Measurements from ENCODE around the gene TMEM52. TPM values are rescaled to one million over a fixed set of nuclear protein-coding genes. Genes with fewer than 3 reads are reported as not detected.

TMEM52 gene
- total RNA-seq, 5 donors from 2014 or later (not counting 1 experiment from before 2014, with no cell fraction given), result 0.28 to 0.93 (median 0.69) TPM; not detected in 2

GRCh38 chr1:1893997-1894353, 25.1 kb downstream of the TMEM52 start:
- Histone ChIP-seq H3K27me3 (replicated peaks in 1 of 2; ENCODE audit: control insufficient read depth in 2 of 2, extremely low read depth in 1 of 2, insufficient read depth in 2 of 2, low read length in 1 of 2) (peaks cover 0 to 21% of the 10 kb centered on the region in 2 experiments), H3K9me3 (no peaks in the 10 kb centered on the region), H3K27ac (ENCODE audit: low read length) (no peak overlapping the region), H3K4me3 (ENCODE audit: control insufficient read depth in 1 of 2, extremely low read depth in 1 of 2, low read length in 1 of 2) (no peak overlapping the region), H3K36me3 (ENCODE audit: control insufficient read depth in 2 of 2, extremely low read depth in 1 of 2, insufficient read depth in 1 of 2, low read length in 1 of 2) (no peaks in the 10 kb centered on the region), H3K4me1 (ENCODE audit: control insufficient read depth in 1 of 2, extremely low read depth in 1 of 2, insufficient read depth in 2 of 2, low read length in 2 of 2) (peaks cover 16 to 52% of the 10 kb centered on the region in 2 experiments)
- Mint-ChIP-seq H3K27me3 (no peaks in the 10 kb centered on the region), H3K4me3 (peak overlapping the region in 1 of 3 donors; percentile 47), H3K4me1 (peaks cover 34 to 43% (median 37%) of the 10 kb centered on the region in 3 donors), H3K9me3 (no peaks in the 10 kb centered on the region), H3K27ac (peak overlapping the region; percentile 55 to 75), H3K36me3 (no peaks in the 10 kb centered on the region)
- ChIA-PET CTCF (interaction anchor here in 1 of 2 donors (0.5 kb wide), 1 partner anchor 50 kb away, joined by 3 read pairs; no protein-coding TSS in a partner anchor), POLR2A (no interaction called here)
- ATAC-seq (replicated peaks in 1 of 4) (no peak), DNase-seq (no peak)
- WGBS (ENCODE audit: insufficient coverage), result 100% methylated on average over 2 of the region's 2 CpGs

DNA sequence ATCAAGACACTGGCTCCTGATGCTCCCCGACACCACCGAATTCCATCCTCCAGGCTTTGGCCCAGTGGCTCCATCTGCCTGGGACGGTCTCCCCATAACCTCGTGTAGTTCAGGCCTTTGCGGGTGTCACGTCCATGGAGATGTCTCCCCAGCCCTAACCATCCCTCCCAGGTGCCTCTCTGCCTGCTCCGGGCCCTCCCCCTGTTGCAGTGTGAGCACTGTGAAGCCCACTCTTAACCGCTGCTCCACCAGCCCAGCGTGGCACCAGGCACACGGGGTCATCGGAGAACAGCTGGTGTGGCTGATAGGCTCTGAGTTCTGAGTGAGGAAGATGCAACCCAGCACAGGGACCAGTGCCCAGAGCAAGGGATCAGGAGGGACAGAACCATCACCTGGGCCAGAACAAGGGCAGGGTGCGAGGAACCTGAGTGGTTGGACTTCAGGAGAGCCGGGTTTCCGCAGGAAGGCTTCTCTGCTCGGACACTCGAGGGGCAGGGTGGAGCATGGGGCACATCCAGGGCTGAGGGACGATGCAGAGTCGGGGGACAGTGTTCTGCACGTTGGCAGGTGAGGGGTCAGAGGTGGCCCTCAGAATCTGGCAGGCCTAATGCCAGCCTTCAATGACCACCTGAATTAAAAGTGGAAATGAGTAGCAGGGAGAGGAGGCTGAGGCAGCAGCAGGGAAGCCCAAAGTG, 25.6 kb downstream of the TMEM52 start:
- no peak for DNase-seq
- Histone ChIP-seq H3K4me3 (ENCODE audit: control insufficient read depth in 1 of 2, extremely low read depth in 1 of 2, low read length in 1 of 2) (no peak overlapping the region), H3K9me3 (no peaks in the 10 kb centered on the region), H3K27me3 (replicated peaks in 1 of 2; ENCODE audit: control insufficient read depth in 2 of 2, extremely low read depth in 1 of 2, insufficient read depth in 2 of 2, low read length in 1 of 2) (peaks cover 0 to 21% of the 10 kb centered on the region in 2 experiments), H3K4me1 (ENCODE audit: control insufficient read depth in 1 of 2, extremely low read depth in 1 of 2, insufficient read depth in 2 of 2, low read length in 2 of 2) (peaks cover 19 to 57% of the 10 kb centered on the region in 2 experiments), H3K36me3 (ENCODE audit: control insufficient read depth in 2 of 2, extremely low read depth in 1 of 2, insufficient read depth in 1 of 2, low read length in 1 of 2) (no peaks in the 10 kb centered on the region), H3K27ac (ENCODE audit: low read length) (no peak overlapping the region)
- ChIA-PET CTCF (interaction anchor here in 1 of 2 donors (0.5 kb wide), 1 partner anchor 49 kb away, joined by 3 read pairs; no protein-coding TSS in a partner anchor), POLR2A (no interaction called here)
- Mint-ChIP-seq H3K9me3 (no peaks in the 10 kb centered on the region), H3K27me3 (no peaks in the 10 kb centered on the region), H3K4me3 (peak overlapping the region; percentile 56 to 92 (median 61)), H3K27ac (peak overlapping the region; percentile 75), H3K4me1 (peaks cover 39 to 48% (median 42%) of the 10 kb centered on the region in 3 donors), H3K36me3 (no peaks in the 10 kb centered on the region)
- WGBS (ENCODE audit: insufficient coverage), result 94% methylated on average over 17 of the region's 19 CpGs
- ATAC-seq (replicated peaks in 1 of 4), result no peak

GRCh38 chr1:1892763-1893120, 26.3 kb downstream of the TMEM52 start:
- H3K27ac Mint-ChIP-seq, result peak overlapping the region; percentile 97 to 98
- Histone ChIP-seq H3K27me3 (replicated peaks in 1 of 2; ENCODE audit: control insufficient read depth in 2 of 2, extremely low read depth in 1 of 2, insufficient read depth in 2 of 2, low read length in 1 of 2) (peaks cover 0 to 21% of the 10 kb centered on the region in 2 experiments), H3K36me3 (ENCODE audit: control insufficient read depth in 2 of 2, extremely low read depth in 1 of 2, insufficient read depth in 1 of 2, low read length in 1 of 2) (no peaks in the 10 kb centered on the region), H3K4me1 (ENCODE audit: control insufficient read depth in 1 of 2, extremely low read depth in 1 of 2, insufficient read depth in 2 of 2, low read length in 2 of 2) (peaks cover 22 to 64% of the 10 kb centered on the region in 2 experiments), H3K9me3 (no peaks in the 10 kb centered on the region), H3K4me3 (ENCODE audit: control insufficient read depth in 1 of 2, extremely low read depth in 1 of 2, low read length in 1 of 2) (peak overlapping the region in 1 of 2 donors; percentile 62), H3K27ac (ENCODE audit: low read length) (peak overlapping the region; percentile 77)
- ATAC-seq (replicated peaks in 1 of 4), result no peak
- CTCF ChIA-PET, result no interaction called here
- DNase-seq, result no peak
- peaks cover 46 to 55% (median 49%) of the 10 kb centered on the region in 3 donors for H3K4me1 Mint-ChIP-seq
- H3K27me3 Mint-ChIP-seq, result no peaks in the 10 kb centered on the region
- POLR2A ChIA-PET, result no interaction called here
- H3K36me3 Mint-ChIP-seq, result no peaks in the 10 kb centered on the region
- WGBS (ENCODE audit: insufficient coverage), result no CpG with 5 or more reads among the region's 7 CpGs
- H3K4me3 Mint-ChIP-seq, result peak overlapping the region; percentile 87 to 92 (median 91)
- H3K9me3 Mint-ChIP-seq, result no peaks in the 10 kb centered on the region

DNA sequence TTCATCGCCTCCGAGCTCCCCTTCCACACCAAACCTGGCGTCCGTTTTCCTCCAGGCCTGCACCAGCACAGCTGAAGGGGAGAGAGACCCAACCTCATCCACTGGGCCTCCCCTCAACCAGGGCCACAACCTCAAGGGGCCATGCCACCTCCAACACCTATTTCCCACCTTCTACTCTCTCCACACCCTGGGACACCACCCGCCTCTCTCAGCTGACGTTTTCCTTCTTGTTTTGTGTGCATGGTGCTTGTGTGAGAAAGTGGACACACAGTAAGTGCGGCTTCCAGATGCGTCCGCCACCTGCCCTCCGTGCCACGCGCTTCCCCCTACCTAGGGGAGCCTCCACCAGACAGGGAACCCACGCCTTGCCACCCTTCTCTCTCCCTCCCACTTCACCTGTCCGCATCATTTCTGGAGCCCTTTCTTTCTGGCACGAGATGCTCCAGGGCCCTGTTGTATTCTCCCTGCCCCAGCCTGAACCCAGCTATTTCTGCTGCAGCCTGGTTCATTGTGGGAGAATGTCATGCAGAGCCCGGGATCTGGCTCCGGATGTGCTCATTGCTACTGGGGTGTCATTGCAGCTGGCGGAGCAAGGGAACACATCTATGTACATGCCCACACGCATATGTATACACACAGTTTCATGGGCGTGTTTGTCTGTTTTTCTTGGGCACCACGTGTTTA, 26.9 kb downstream of the TMEM52 start:
- DNase-seq (peak in 3 of 35 experiments; percentile 7 to 41 (median 16)), ATAC-seq (replicated peaks in 1 of 4) (no peak)
- Mint-ChIP-seq H3K9me3 (no peaks in the 10 kb centered on the region), H3K27ac (peak overlapping the region; percentile 97 to 98), H3K27me3 (no peaks in the 10 kb centered on the region), H3K36me3 (no peaks in the 10 kb centered on the region), H3K4me1 (peaks cover 52 to 60% (median 55%) of the 10 kb centered on the region in 3 donors), H3K4me3 (peak overlapping the region; percentile 87 to 92 (median 91))
- ChIA-PET POLR2A (no interaction called here), CTCF (interaction anchor here in 1 of 2 donors (0.6 to 1.1 kb wide), 2 partner anchors 17 to 85 kb away, joined by 3 to 5 read pairs; no protein-coding TSS in a partner anchor)
- no peaks in the 10 kb centered on the region for H3K9me3 ChIP-seq
- no peaks in the 10 kb centered on the region for H3K36me3 ChIP-seq (ENCODE audit: control insufficient read depth in 2 of 2, extremely low read depth in 1 of 2, insufficient read depth in 1 of 2, low read length in 1 of 2)
- peaks cover 0 to 21% of the 10 kb centered on the region in 2 experiments for H3K27me3 ChIP-seq (replicated peaks in 1 of 2; ENCODE audit: control insufficient read depth in 2 of 2, extremely low read depth in 1 of 2, insufficient read depth in 2 of 2, low read length in 1 of 2)
- H3K27ac ChIP-seq (ENCODE audit: low read length), result peak overlapping the region; percentile 77
- H3K4me3 ChIP-seq (ENCODE audit: control insufficient read depth in 1 of 2, extremely low read depth in 1 of 2, low read length in 1 of 2), result peak overlapping the region; percentile 62 to 71
- H3K4me1 ChIP-seq (ENCODE audit: control insufficient read depth in 1 of 2, extremely low read depth in 1 of 2, insufficient read depth in 2 of 2, low read length in 2 of 2), result peaks cover 25 to 68% of the 10 kb centered on the region in 2 experiments
- WGBS (ENCODE audit: insufficient coverage), result 48% methylated on average over 17 of the region's 21 CpGs

GRCh38 chr1:1891349-1892078, 27.6 kb downstream of the TMEM52 start:
- peak overlapping the region; percentile 97 to 98 for H3K27ac Mint-ChIP-seq
- Histone ChIP-seq H3K27ac (ENCODE audit: low read length) (peak overlapping the region; percentile 77), H3K4me3 (ENCODE audit: control insufficient read depth in 1 of 2, extremely low read depth in 1 of 2, low read length in 1 of 2) (peak overlapping the region; percentile 62 to 71), H3K36me3 (ENCODE audit: control insufficient read depth in 2 of 2, extremely low read depth in 1 of 2, insufficient read depth in 1 of 2, low read length in 1 of 2) (no peaks in the 10 kb centered on the region), H3K4me1 (ENCODE audit: control insufficient read depth in 1 of 2, extremely low read depth in 1 of 2, insufficient read depth in 2 of 2, low read length in 2 of 2) (peaks cover 28 to 72% of the 10 kb centered on the region in 2 experiments), H3K9me3 (no peaks in the 10 kb centered on the region), H3K27me3 (replicated peaks in 1 of 2; ENCODE audit: control insufficient read depth in 2 of 2, extremely low read depth in 1 of 2, insufficient read depth in 2 of 2, low read length in 1 of 2) (peaks cover 0 to 19% of the 10 kb centered on the region in 2 experiments)
- H3K9me3 Mint-ChIP-seq, result no peaks in the 10 kb centered on the region
- POLR2A ChIA-PET, result no interaction called here
- peak overlapping the region; percentile 87 to 92 (median 91) for H3K4me3 Mint-ChIP-seq
- DNase-seq, result peak in 32 of 35 experiments; percentile 25 to 89 (median 76)
- ATAC-seq (replicated peaks in 1 of 4), result peak; percentile 54 to 71 (median 54)
- no peaks in the 10 kb centered on the region for H3K27me3 Mint-ChIP-seq
- CTCF ChIA-PET, result interaction anchor here in 1 of 2 donors (0.6 to 1.1 kb wide), 3 partner anchors 17 to 277 kb away, joined by 3 to 6 read pairs (median 5); no protein-coding TSS in a partner anchor
- WGBS (ENCODE audit: insufficient coverage), result 2% methylated on average over 53 of the region's 59 CpGs
- H3K36me3 Mint-ChIP-seq, result no peaks in the 10 kb centered on the region
- peaks cover 58 to 64% (median 58%) of the 10 kb centered on the region in 3 donors for H3K4me1 Mint-ChIP-seq
